ENCODE results near the gene RFX3.

- TF ChIP-seq CTCF (IDR thresholded peaks at IDR 0.05; ENCODE audit: low read depth, low read length, missing input control) = no peak
- no peak for TF ChIP-seq EGR1 (IDR thresholded peaks at IDR 0.05; ENCODE audit: low read depth in 2 of 2)
- TF ChIP-seq MAX (IDR thresholded peaks at IDR 0.05) = no peak
- no peak for TF ChIP-seq FOXA1 (IDR thresholded peaks at IDR 0.05)
Observed at GRCh38 chr9:3473405-3473804, 52.4 kb downstream of the RFX3 start.

Measured in liver (tissue), 3 donors.